ENCODE measurements around the gene CPA2. TPM values are rescaled to one million over a fixed set of nuclear protein-coding genes. Genes with fewer than 3 reads are reported as not detected.

The CPA2 gene
- total RNA-seq, result not detected in 2 replicates

GRCh38 chr7:130266258-130266960, at the start of gene CPA2:
Gene CPA2, plus strand, starts transcription at chr7:130266863. Its CDS starts 19 bp downstream, at chr7:130266882.

GRCh38 chr7:130292682-130293257, 26.1 kb downstream of the CPA2 start, which contains the start of gene CPA4:
Gene CPA4, plus strand, starts transcription at chr7:130293161. Its CDS starts 20 bp downstream, at chr7:130293181.

Other genes starting within 250 kb of the CPA2 start
- gene ZC3HC1, start 215.5 kb upstream of the CPA2 start, total RNA-seq, result 20.6 and 26.1 TPM in 2 replicates
- gene KLHDC10, start 196.3 kb upstream of the CPA2 start, total RNA-seq, result 31.3 and 33.4 TPM in 2 replicates
- gene TMEM209, start 61.5 kb upstream of the CPA2 start, total RNA-seq, result 21.0 and 23.3 TPM in 2 replicates
- gene SSMEM1, start 59.0 kb upstream of the CPA2 start, total RNA-seq, result not detected in 2 replicates
- 0.27 and 0.29 TPM in 2 replicates for gene CPA4, start 26.3 kb downstream of the CPA2 start, total RNA-seq
- not detected in 2 replicates for gene CPA5, start 78.0 kb downstream of the CPA2 start, total RNA-seq
- not detected in 2 replicates for gene CPA1, start 113.6 kb downstream of the CPA2 start, total RNA-seq
- 14.0 and 19.7 TPM in 2 replicates for gene CEP41, start 174.2 kb downstream of the CPA2 start, total RNA-seq
- 7.2 and 9.2 TPM in 2 replicates for gene MEST, start 225.2 kb downstream of the CPA2 start, total RNA-seq

All from thoracic aorta endothelial cell (primary cell).